ENCODE results near the gene LEPROT.

GRCh38 chr1:65444128-65444640, 23.7 kb downstream of the LEPROT start:
- no peak for TF ChIP-seq EZH2 (IDR thresholded peaks at IDR 0.05; ENCODE audit: borderline replicate concordance, low read length)
- TF ChIP-seq CTCF (IDR thresholded peaks at IDR 0.05; ENCODE audit: low read length): no peak
